GM12891 (cell line): Measurements from ENCODE around the gene ATP2B2.

Experiments used
- DNase-seq: peaks from one replicate; pipeline ENCODE4 v3.0.0; 2011; ENCODE audit warnings: low spot score; ENCODE audit not compliant: insufficient read length
- FAIRE-seq: peaks from 2 replicates; lab custom pipeline; 2011; peaks lifted over from hg19 to GRCh38; lab: Jason Lieb, UNC
- PAX5 ChIP-seq: IDR thresholded peaks from 2 replicates; pipeline ENCODE4 v1.6.1; 2011; ENCODE audit warnings: low read length, moderate library complexity, mild to moderate bottlenecking; ENCODE audit not compliant: insufficient read depth, severe bottlenecking
- POLR2A ChIP-seq: IDR thresholded peaks from 2 replicates; pipeline ENCODE4 v1.6.1; 2011; ENCODE audit warnings: low read depth, low read length, control low read depth
- POLR2AphosphoS5 ChIP-seq: IDR thresholded peaks from 2 replicates; pipeline ENCODE4 v1.6.1; 2011; ENCODE audit warnings: low read depth, low read length, control low read depth
- POU2F2 ChIP-seq: IDR thresholded peaks from 2 replicates; pipeline ENCODE4 v1.6.1; 2011; ENCODE audit warnings: low read depth, mild to moderate bottlenecking, control low read depth, low read length, moderate library complexity
- SPI1 ChIP-seq: IDR thresholded peaks from 2 replicates; pipeline ENCODE4 v1.6.1; 2011; ENCODE audit warnings: low read depth, low read length, control low read depth
- TAF1 ChIP-seq: IDR thresholded peaks from 2 replicates; pipeline ENCODE4 v1.6.1; 2011; ENCODE audit warnings: low read depth, low read length, control low read depth

The ATP2B2 gene

DNA sequence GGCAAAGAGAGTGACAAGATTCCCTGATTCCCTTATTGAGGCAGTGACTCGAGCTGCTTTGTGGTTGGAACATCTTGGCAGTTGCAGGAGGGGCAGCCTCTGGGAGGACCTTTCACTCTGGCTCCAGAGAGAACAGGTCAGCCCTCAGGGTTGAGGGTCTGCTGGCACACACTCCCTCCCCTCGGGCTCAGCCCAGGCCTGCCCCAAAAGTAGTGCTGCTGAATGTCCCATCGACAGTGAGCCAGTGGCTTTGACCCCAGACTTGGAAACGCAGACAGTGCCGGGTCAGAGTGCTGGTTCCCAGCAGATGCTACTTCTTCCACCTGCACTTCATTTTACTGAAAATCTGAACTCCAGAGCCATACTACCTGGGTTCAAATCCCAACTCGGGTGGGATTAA, 25.6 kb upstream of the ATP2B2 start:
- TF ChIP-seq POLR2A, result no peak
- no peak for TF ChIP-seq POLR2AphosphoS5
- no peak for TF ChIP-seq PAX5
- no peak for TF ChIP-seq POU2F2
- no peak for TF ChIP-seq SPI1
- TF ChIP-seq TAF1, result no peak

GRCh38 chr3:10530241-10530640, 24.9 kb upstream of the ATP2B2 start:
- no peak for FAIRE-seq
- DNase-seq, result no peak

More for the DNA sequence above, 25.6 kb upstream of the ATP2B2 start:
- FAIRE-seq (no peak), DNase-seq (no peak)

DNA sequence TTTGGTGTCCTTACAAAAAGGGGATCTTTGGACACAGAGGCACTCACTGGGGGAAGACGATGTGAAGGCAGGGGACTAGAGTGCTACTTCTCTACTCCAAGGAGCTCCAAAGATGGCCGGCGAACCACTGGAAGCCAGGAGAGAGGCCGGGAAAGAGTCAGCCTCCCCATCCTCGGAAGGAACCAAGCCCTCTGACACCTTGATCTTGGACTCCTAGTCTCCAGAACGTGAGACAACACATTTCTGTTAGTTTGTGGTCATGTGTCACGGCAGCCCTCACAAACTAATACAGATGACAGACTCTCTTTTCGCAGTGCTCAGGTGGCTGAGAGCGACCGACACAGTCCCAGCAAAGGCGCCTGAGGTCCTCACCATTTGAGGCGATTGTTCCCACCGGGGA, 24.4 kb upstream of the ATP2B2 start:
- no peak for DNase-seq
- FAIRE-seq, result no peak
- no peak for TF ChIP-seq SPI1
- TF ChIP-seq TAF1, result no peak
- TF ChIP-seq POLR2A, result no peak
- TF ChIP-seq POU2F2, result no peak
- no peak for TF ChIP-seq POLR2AphosphoS5
- no peak for TF ChIP-seq PAX5

More at GRCh38 chr3:10530241-10530640, 24.9 kb upstream of the ATP2B2 start:
- no peak for TF ChIP-seq SPI1
- TF ChIP-seq PAX5, result no peak
- no peak for TF ChIP-seq POU2F2
- no peak for TF ChIP-seq TAF1
- no peak for TF ChIP-seq POLR2AphosphoS5
- no peak for TF ChIP-seq POLR2A

- FAIRE-seq, result no peak
- no peak for TF ChIP-seq POLR2AphosphoS5
- no peak for TF ChIP-seq TAF1
- DNase-seq, result no peak
Measured at GRCh38 chr3:10528046-10528445, 22.7 kb upstream of the ATP2B2 start.

GRCh38 chr3:10527295-10528001, 22.1 kb upstream of the ATP2B2 start:
- DNase-seq (no peak), FAIRE-seq (no peak)
- no peak for TF ChIP-seq PAX5
- TF ChIP-seq POLR2A, result no peak
- TF ChIP-seq TAF1, result no peak
- TF ChIP-seq POU2F2, result no peak
- TF ChIP-seq POLR2AphosphoS5, result no peak
- TF ChIP-seq SPI1, result no peak

DNA sequence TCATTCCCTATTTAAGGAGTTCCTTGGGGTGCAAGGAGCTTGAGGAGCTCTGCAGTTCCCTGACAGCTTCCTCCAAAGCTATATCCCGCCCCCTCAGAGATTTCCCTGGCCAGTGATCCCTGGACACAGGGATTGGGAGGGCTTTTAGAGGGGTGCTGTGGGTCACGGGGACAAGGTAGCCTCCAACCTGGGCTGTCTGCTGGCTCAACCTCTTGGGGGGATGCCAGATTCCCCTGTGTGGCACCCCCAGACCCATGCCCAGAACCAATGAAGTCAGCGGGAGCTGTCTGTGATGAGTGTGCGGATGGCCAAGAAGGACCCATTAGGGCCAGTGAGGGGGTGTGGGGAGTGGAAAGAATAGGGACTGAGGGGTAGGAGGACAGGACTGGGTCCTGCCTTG, 21.0 kb upstream of the ATP2B2 start:
- TF ChIP-seq TAF1 (no peak), SPI1 (no peak), PAX5 (no peak), POLR2AphosphoS5 (no peak), POU2F2 (no peak), POLR2A (no peak)
- no peak for FAIRE-seq
- DNase-seq, result no peak

GRCh38 chr3:10524799-10525301, 19.5 kb upstream of the ATP2B2 start:
- DNase-seq, result no peak

DNA sequence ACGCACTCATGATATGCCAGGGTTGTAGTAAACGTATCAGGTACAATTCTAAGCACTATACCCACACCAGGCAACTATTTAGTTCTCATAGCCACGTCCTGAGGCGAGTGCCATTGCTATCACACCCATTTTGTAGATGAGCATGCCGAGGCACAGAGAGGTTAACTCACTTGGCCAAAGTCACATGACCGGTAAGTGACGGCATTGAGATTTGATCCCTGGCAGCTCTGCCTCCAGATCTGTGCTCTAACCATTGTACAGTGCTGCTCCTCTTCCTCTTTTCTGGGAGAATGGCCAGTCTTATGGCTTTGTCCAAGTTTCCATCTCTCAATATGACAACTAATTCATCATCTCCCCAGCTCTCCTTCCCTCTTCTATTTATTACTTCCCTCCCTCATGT, 18.9 kb upstream of the ATP2B2 start:
- DNase-seq (no peak), FAIRE-seq (no peak)
- TF ChIP-seq POLR2AphosphoS5, result no peak
- TF ChIP-seq PAX5, result no peak
- TF ChIP-seq POU2F2, result no peak
- no peak for TF ChIP-seq POLR2A
- TF ChIP-seq SPI1, result no peak
- no peak for TF ChIP-seq TAF1

More at GRCh38 chr3:10524799-10525301, 19.5 kb upstream of the ATP2B2 start:
- TF ChIP-seq POLR2A (no peak), SPI1 (no peak), POLR2AphosphoS5 (no peak), PAX5 (no peak), POU2F2 (no peak), TAF1 (no peak)
- FAIRE-seq, result no peak

DNA sequence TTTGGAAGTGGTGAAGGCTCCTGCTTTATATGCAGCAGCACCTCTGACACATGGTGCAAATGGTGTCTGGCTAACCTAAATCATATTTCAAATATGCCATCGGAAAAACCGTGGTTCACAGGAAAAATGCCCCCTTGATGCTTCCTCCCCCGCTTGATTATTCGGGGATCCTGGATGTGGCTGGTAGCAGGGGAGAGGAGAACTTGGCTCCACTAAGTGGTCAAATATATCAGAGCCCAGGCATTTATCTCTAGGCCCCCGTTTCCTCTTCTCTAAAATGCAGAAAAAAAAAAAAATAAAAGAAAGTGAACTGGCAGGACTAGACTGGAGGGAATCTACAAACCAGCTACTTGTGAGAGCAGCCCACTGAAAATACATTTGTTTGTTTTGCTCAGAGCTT, 18.2 kb upstream of the ATP2B2 start:
- no peak for DNase-seq

GRCh38 chr3:10522646-10523303, 17.4 kb upstream of the ATP2B2 start:
- TF ChIP-seq POLR2AphosphoS5 (no peak), PAX5 (no peak)
- FAIRE-seq (no peak), DNase-seq (no peak)

More for the DNA sequence above, 18.2 kb upstream of the ATP2B2 start:
- no peak for TF ChIP-seq POLR2A
- no peak for FAIRE-seq
